Esophagus muscularis mucosa (tissue), 4 donors: ENCODE measurements around the gene ATP11A. TPM values are rescaled to one million over a fixed set of nuclear protein-coding genes. Genes with fewer than 3 reads are reported as not detected.

Experiments
- DNase-seq: peaks from one replicate; pipeline ENCODE4 v3.0.0-alpha.2; 2017; ENCODE audit errors: extremely low spot score
- H3K27ac ChIP-seq, 4 donors: fragments of 200-600 bp; sonication (generic); replicated peaks in 1 of 4; 1 replicate in 3 of 4; 2 replicates in 1 of 4; pipeline ENCODE4 v1.5.1; 2016 to 2019; ENCODE audit warnings: mild to moderate bottlenecking in 1 of 4
- H3K27me3 ChIP-seq, 4 donors: fragments of 200-600 bp; sonication (generic); one replicate each; pipeline versions ENCODE4 v1.5.1 to v1.6.0; 2016 to 2019
- H3K36me3 ChIP-seq, 4 donors: fragments of 200-600 bp; sonication (generic); one replicate each; pipeline ENCODE4 v1.5.1; 2016 to 2019
- H3K4me1 ChIP-seq, 4 donors: fragments of 200-600 bp; sonication (generic); one replicate each; pipeline ENCODE4 v1.5.1; 2016 to 2019
- H3K4me3 ChIP-seq, 4 donors: fragments of 200-600 bp; sonication (generic); 1 replicate in 2 of 4; 2 replicates in 2 of 4; pipeline ENCODE4 v1.5.1; 2016 to 2019; ENCODE audit warnings: mild to moderate bottlenecking in 4 of 4, moderate library complexity in 1 of 4
- H3K9me3 ChIP-seq, 4 donors: fragments of 200-600 bp; sonication (generic); 1 replicate in 3 of 4; 2 replicates in 1 of 4; pipeline ENCODE4 v1.5.1; 2016 to 2019
- CTCF ChIP-seq, 3 experiments: fragments of 200-600 bp in 2 of 3; fragments of 450-650 bp in 1 of 3; sonication (generic) in 2 of 3; IDR thresholded peaks; one replicate each; pipeline ENCODE4 v1.5.1; 2017 to 2019; ENCODE audit warnings: antibody characterized with exemption in 3 of 3, mild to moderate bottlenecking in 2 of 3, moderate library complexity in 1 of 3
- EP300 ChIP-seq: sonication (generic); formaldehyde crosslinking; IDR thresholded peaks from one replicate; pipeline ENCODE4 v1.6.1; 2017; ENCODE audit warnings: antibody characterized with exemption
- POLR2A ChIP-seq: fragments of 450-650 bp; IDR thresholded peaks from one replicate; pipeline ENCODE4 v1.6.1; 2017; ENCODE audit warnings: antibody characterized with exemption, moderate library complexity, mild to moderate bottlenecking, low read depth
- POLR2AphosphoS5 ChIP-seq, 2 donors: sonication (generic); formaldehyde crosslinking; IDR thresholded peaks; one replicate each; pipeline ENCODE4 v1.6.1; 2017; ENCODE audit warnings: antibody characterized with exemption in 2 of 2
- WGBS: methylation state at CpG from one replicate; pipeline ENCODE4 v1.1.5; 2018; 5-methylcytosine and 5-hydroxymethylcytosine counted together
- intact Hi-C: fragments of 100-400 bp; cut with DNase I; formaldehyde crosslinking; loops from one replicate; pipeline ENCODE4 v1.15.1; 2023
- total RNA-seq, 4 donors: library from RNA; depleted of rRNA; stranded (reverse); fragments of >200 nt; gene quantifications; one replicate each; pipeline versions ENCODE4 v1.1.0 to v1.2.1, GENCODE V29; 2016

Gene ATP11A
- total RNA-seq, 4 donors from 2014 or later = 11.2 to 27.8 (median 14.3) TPM

GRCh38 chr13:112777637-112778406, 88.0 kb downstream of the ATP11A start:
- intact Hi-C loops = no loop called here
- Histone ChIP-seq H3K9me3 (no peaks in the 10 kb centered on the region), H3K4me3 (no peak overlapping the region), H3K4me1 (peaks cover 6 to 18% (median 16%) of the 10 kb centered on the region in 4 donors), H3K27ac (no peak overlapping the region), H3K36me3 (no peaks in the 10 kb centered on the region), H3K27me3 (no peaks in the 10 kb centered on the region)
- no peak for DNase-seq
- no peak for TF ChIP-seq POLR2AphosphoS5 (IDR thresholded peaks at IDR 0.05)
- TF ChIP-seq EP300 = no peak
- TF ChIP-seq POLR2A = no peak
- no peak for TF ChIP-seq CTCF (IDR thresholded peaks at IDR 0.05)
- 90% methylated on average over 26 of the region's 27 CpGs for WGBS

- no peak for DNase-seq
- Histone ChIP-seq H3K27ac (no peak overlapping the region), H3K4me3 (no peak overlapping the region), H3K36me3 (peaks cover 0 to 2% (median under 1%) of the 10 kb centered on the region in 4 donors), H3K27me3 (no peaks in the 10 kb centered on the region), H3K9me3 (no peaks in the 10 kb centered on the region), H3K4me1 (peaks cover 17 to 29% (median 23%) of the 10 kb centered on the region in 4 donors)
- WGBS = 90% methylated on average over 23 of the region's 23 CpGs
- no peak for TF ChIP-seq POLR2AphosphoS5 (IDR thresholded peaks at IDR 0.05)
- no peak for TF ChIP-seq CTCF (IDR thresholded peaks at IDR 0.05)
- TF ChIP-seq EP300 = no peak
- TF ChIP-seq POLR2A = no peak
- intact Hi-C loops = no loop called here
These were observed 90.2 kb downstream of the ATP11A start for GRCh38 chr13:112779856-112780604.

- Histone ChIP-seq H3K36me3 (peaks cover 0 to 10% (median 8%) of the 10 kb centered on the region in 4 donors), H3K27me3 (no peaks in the 10 kb centered on the region), H3K27ac (no peak overlapping the region), H3K9me3 (no peaks in the 10 kb centered on the region), H3K4me3 (no peak overlapping the region), H3K4me1 (peaks cover 17 to 29% (median 23%) of the 10 kb centered on the region in 4 donors)
- intact Hi-C loops = no loop called here
- 92% methylated on average over 15 of the region's 18 CpGs for WGBS
- TF ChIP-seq CTCF (IDR thresholded peaks at IDR 0.05) (no peak), POLR2AphosphoS5 (IDR thresholded peaks at IDR 0.05) (no peak), POLR2A (no peak), EP300 (no peak)
- no peak for DNase-seq
These were observed 91.4 kb downstream of the ATP11A start for GRCh38 chr13:112781287-112781686.

GRCh38 chr13:112781881-112782361, 92.1 kb downstream of the ATP11A start:
- 75% methylated on average over 19 of the region's 19 CpGs for WGBS
- no peak for DNase-seq

More at GRCh38 chr13:112781881-112782361, 92.1 kb downstream of the ATP11A start:
- Histone ChIP-seq H3K36me3 (peaks cover 0 to 16% (median 11%) of the 10 kb centered on the region in 4 donors), H3K27ac (no peak overlapping the region), H3K4me3 (no peak overlapping the region), H3K9me3 (no peaks in the 10 kb centered on the region), H3K4me1 (peaks cover 17 to 29% (median 23%) of the 10 kb centered on the region in 4 donors), H3K27me3 (no peaks in the 10 kb centered on the region)
- TF ChIP-seq CTCF (IDR thresholded peaks at IDR 0.05) (no peak), POLR2A (no peak), POLR2AphosphoS5 (IDR thresholded peaks at IDR 0.05) (no peak)
- intact Hi-C loops = no loop called here
